GM18858 (cell line): Measurements from ENCODE around the gene SLC22A4.

ENCODE experiments used
- ATAC-seq: cut with Tn5 transposase; IDR thresholded peaks from one replicate; pipeline ENCODE4 v1.9.1; 2021; ENCODE audit not compliant: unreplicated experiment

Gene SLC22A4

GRCh38 chr5:132293992-132294727, at the start of gene SLC22A4:
SLC22A4 (plus strand) TSS chr5:132294394; CDS start chr5:132294617, 223 bp downstream.
- ATAC-seq, result peak; percentile 51

DNA sequence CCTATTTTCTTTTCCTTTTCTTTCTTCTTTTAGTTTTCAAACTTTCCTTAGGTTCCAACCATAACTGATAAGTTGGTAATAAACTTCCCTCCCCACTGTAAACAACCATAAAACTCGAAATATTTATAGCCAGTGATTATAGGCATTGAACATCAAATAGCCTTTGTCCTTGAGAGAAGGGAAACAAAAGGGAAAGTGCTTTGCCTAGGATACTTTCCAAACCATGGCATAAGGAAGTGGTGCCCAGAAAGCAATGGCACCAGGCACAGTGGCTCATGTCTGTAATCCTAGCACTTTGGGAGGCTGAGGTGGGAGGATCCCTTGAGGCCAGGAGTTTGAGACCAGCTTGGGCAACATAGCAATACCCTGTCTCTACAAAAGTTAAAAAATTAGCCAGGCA, 48.6 kb upstream of the SLC22A4 start:
- ATAC-seq, result no peak

DNA sequence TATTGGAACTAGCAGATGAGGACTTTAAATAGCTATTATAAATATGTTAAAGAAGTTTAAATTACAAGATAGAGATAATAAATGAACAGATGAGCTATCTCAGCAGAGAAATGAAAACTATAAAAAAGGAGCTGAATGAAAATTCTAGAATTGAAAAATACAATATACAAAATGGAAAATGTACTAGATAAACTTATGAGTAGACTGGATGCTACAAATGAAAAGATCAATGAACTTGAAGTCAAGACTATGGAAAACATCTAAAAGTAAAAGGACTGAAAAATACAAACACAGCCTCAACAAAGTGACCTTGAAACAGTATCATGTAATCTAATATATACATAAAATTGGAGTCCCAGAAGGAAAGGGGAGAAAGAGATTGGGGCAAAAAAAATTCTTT, 47.4 kb upstream of the SLC22A4 start:
- no peak for ATAC-seq

- ATAC-seq, result no peak
These were observed 43.6 kb upstream of the SLC22A4 start for GRCh38 chr5:132250547-132250946.

GRCh38 chr5:132251220-132251725, 42.9 kb upstream of the SLC22A4 start:
- ATAC-seq, result no peak

DNA sequence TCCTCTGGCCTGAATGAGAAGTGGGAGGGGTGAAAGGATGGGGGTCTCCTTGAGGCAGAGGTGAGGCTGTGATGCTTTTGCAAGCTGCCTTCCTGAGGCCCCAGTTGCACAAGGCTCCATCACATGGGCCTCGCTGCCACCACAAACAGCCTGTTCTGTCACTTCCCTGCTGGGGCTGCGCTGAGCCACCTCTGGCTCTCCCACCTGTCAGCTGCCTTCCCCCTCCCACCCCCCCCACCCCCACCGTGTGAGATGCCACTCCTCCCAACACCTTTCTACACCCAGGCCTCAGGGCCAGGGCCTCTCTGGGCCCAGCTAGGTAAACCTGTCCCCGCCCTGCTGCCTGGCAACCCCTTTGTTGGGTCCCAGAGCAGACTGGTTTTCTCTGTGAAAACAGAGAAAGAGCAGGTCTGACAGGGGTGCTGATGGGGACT, 41.2 kb upstream of the SLC22A4 start:
- ATAC-seq, result no peak

DNA sequence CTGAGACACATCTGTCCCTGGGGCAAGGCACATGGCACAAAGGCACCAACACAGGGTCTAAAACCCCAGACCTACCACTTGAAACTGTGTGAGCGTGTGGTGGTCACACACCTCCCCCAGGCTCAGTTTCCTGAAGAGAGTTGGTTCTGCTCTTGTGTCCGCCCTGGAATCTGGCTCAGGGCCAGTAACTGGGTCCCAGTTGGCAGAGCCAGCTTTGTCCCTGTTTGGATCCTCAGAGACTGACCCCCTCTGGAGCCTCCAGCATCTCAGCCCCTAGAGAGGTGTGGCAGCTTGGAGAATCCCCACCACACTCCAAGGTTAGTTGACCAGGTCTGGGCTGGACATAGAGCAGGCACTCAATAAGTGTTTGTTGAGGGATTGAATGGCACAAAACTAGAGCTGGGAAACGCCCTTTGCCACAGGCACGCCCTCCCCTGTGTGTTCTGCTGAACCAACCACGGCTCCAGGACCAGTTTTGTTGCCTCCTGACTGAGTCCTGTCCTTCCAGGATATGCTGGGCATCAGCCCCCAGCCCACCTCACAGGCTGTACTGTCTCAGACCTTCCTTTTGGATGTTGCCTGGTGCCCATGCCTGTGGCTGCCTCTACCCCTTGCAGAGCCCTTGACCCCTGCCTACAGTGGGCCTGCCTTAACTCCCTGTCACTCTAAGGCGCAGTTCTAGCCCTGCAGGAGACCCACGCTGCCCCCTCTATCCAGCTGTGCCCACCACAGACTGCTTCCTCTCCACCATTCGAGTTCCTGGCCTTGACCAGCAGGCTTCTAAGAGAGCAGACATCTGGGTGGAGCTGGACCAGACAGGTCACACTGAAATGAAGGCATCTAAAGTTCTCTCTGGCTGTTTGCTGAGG, 40.5 kb upstream of the SLC22A4 start:
- ATAC-seq, result no peak

- no peak for ATAC-seq
These were observed 39.7 kb upstream of the SLC22A4 start for GRCh38 chr5:132254321-132254977.

GRCh38 chr5:132256086-132256782, 38.0 kb upstream of the SLC22A4 start:
- ATAC-seq, result no peak

DNA sequence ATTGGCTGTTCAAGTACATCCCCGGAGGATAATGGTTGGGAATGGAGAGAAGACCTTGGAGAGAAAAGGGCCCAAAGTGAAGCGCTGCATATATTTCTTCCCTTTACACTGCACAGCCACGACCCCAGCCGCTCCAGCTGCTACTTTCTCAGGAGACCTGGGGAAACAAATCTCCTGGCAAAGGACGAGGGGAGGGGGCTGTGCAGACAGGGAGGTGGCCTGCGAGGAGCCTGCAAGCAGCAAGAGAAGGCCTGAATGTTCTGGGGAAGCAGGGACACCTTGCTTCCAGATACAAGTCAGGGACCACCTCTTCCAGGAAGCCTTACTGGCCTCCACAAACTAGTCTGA, 37.4 kb upstream of the SLC22A4 start:
- ATAC-seq, result no peak

- ATAC-seq, result no peak
These were observed 36.8 kb upstream of the SLC22A4 start, which contains the start of gene PDLIM4 for GRCh38 chr5:132257131-132258101. PDLIM4 (plus strand) TSS chr5:132257696; CDS start chr5:132257735, 39 bp downstream.

GRCh38 chr5:132258102-132259068, 35.8 kb upstream of the SLC22A4 start:
- no peak for ATAC-seq

DNA sequence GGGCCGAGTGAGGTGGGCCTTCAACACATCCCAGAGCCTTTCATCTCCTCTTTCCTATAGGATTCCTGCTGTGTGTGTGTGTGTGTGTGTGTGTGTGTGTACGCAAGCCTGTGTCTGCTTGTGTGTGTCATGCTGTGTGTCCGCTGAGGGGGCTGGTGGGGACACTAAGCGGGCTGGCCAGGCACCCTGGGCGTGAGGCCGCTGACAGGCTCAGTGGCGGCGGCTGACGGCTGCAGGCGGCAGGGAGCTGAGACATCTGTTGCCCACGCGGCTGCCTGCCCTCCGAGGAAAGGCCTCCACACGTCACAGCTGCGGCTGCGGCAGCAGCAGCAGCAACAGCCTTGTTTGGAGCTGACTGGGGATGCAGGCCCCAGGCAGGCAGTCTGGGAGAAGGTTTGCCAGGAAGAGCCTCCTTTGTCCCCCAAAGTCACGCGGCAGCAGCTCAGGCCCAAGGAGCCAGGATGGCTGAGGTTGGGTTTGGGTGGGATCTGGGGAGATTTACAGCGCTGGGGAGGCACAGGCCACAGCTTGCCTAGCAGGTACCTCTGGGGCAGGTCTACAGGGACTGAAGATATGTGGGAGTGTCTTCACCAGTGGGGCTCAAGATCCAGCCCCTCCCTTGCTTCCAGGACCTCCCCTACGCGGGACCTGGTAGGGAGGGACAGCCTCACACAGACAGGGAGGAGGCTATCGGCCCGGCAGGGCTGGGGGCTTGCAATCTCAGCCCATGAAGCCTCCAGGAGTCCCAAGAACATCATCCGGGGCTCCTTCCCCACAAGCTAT, 34.9 kb upstream of the SLC22A4 start:
- ATAC-seq, result no peak

DNA sequence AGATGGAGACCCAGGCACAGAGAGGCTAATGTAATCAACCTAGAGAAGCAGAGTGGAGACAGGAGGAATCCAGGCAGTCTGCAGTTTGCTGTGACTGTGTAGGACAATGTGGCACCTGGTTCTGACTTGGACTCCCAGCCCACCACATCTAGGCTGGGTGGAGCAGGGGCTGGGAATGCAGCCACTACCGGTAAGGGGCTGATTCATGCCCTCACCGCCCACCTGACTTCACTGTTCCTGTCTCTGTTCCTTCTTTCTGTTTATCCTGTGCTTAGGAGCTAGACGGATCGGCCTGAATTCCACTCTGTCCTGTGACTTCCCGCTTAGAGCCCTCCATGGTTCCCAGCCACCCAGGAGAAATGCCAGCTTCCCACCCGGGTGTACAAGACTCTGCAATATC, 34.1 kb upstream of the SLC22A4 start:
- ATAC-seq, result no peak

- ATAC-seq, result peak; percentile 46
These were observed 33.3 kb upstream of the SLC22A4 start for GRCh38 chr5:132260714-132261551.

DNA sequence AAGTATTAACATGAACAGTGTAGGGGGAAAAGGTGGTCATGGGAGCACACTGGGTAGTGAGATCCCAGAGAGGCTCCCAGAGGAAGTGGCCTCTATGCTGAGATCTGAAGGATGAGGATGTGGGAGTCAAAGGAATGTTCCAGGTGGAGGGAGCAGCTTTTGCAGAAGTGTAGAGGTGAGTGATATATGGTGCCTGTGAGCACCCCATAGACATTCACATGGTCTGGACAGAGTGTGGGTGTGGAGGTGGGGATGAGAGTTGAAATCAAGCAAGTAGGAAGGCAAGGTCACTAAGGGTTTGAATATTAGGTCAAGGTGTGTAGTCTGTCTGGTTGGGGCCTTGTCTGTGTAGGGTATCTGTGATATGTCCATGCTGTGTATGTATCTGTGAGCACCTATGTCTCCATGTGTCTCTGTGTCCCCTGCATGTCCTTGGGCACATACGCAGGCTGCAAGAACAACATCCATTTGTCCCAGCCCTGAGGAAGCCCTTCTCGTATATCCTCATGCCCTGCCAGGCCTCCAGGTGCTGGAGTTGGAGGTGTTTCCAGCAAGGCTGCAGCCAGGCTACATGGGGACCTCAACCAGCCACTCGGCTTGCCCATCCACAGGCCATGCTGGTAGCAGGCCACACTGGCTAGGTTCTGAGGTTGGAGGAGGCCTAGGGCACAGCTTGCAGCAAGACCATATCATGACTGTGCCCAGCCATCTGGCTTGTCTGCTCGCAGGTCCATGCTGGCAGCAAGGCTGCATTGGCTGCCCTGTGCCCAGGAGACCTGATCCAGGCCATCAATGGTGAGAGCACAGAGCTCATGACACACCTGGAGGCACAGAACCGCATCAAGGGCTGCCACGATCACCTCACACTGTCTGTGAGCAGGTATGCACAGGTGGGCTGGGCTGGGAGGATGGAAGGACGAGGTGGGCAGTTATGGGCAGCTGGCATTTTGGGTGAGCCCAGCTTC, 32.0 kb upstream of the SLC22A4 start:
- no peak for ATAC-seq
